ENCODE measurements around the gene ANK2. TPM values are rescaled to one million over a fixed set of nuclear protein-coding genes. Genes with fewer than 3 reads are reported as not detected.

Gene ANK2
- total RNA-seq, 4 donors from 2014 or later, result 27.4 to 142 (median 47.2) TPM

GRCh38 chr4:113289766-113290165 is 240.3 kb downstream of the ANK2 start:
- TF ChIP-seq CTCF (IDR thresholded peaks at IDR 0.05), result no peak
- no peak for TF ChIP-seq POLR2A (IDR thresholded peaks at IDR 0.05)
- no peak overlapping the region for H3K27ac ChIP-seq

GRCh38 chr4:113290666-113291065 is 241.2 kb downstream of the ANK2 start:
- Histone ChIP-seq H3K4me3 (no peak overlapping the region), H3K36me3 (no peaks in the 10 kb centered on the region), H3K27ac (peak overlapping the region in 1 of 2 donors; percentile 78), H3K27me3 (no peaks in the 10 kb centered on the region), H3K9me3 (no peaks in the 10 kb centered on the region), H3K4me1 (peaks cover 0 to 6% of the 10 kb centered on the region in 2 donors)
- intact Hi-C loops (cut with DNase I; ENCODE audit: low total_unique reads), result no loop called here
- DNase-seq, result no peak
- TF ChIP-seq POLR2A (IDR thresholded peaks at IDR 0.05), result no peak
- no peak for TF ChIP-seq CTCF (IDR thresholded peaks at IDR 0.05)

More at GRCh38 chr4:113289766-113290165, 240.3 kb downstream of the ANK2 start:
- intact Hi-C loops (cut with DNase I; ENCODE audit: low total_unique reads), result no loop called here
- Histone ChIP-seq H3K27me3 (no peaks in the 10 kb centered on the region), H3K4me1 (peaks cover 0 to 6% of the 10 kb centered on the region in 2 donors), H3K4me3 (no peak overlapping the region), H3K9me3 (no peaks in the 10 kb centered on the region), H3K36me3 (no peaks in the 10 kb centered on the region)
- no peak for DNase-seq

- no peak for TF ChIP-seq CTCF (IDR thresholded peaks at IDR 0.05)
- no peak for TF ChIP-seq POLR2A (IDR thresholded peaks at IDR 0.05)
These were observed 243.1 kb downstream of the ANK2 start for GRCh38 chr4:113292371-113293042.

GRCh38 chr4:113293043-113293560 is 243.6 kb downstream of the ANK2 start:
- DNase-seq, result peak in 1 of 2 donors; percentile 34
- Histone ChIP-seq H3K4me3 (peak overlapping the region; percentile 6 to 26), H3K27me3 (no peaks in the 10 kb centered on the region), H3K9me3 (no peaks in the 10 kb centered on the region), H3K27ac (peak overlapping the region; percentile 78 to 81), H3K4me1 (peaks cover 0 to 6% of the 10 kb centered on the region in 2 donors), H3K36me3 (no peaks in the 10 kb centered on the region)
- intact Hi-C loops (cut with DNase I; ENCODE audit: low total_unique reads), result no loop called here
- TF ChIP-seq CTCF (IDR thresholded peaks at IDR 0.05) (no peak), POLR2A (IDR thresholded peaks at IDR 0.05) (no peak)

More at GRCh38 chr4:113292371-113293042, 243.1 kb downstream of the ANK2 start:
- peak; percentile 34 to 52 for DNase-seq
- peak overlapping the region in 1 of 2 donors; percentile 26 for H3K4me3 ChIP-seq
- no peaks in the 10 kb centered on the region for H3K36me3 ChIP-seq
- H3K4me1 ChIP-seq, result peaks cover 0 to 6% of the 10 kb centered on the region in 2 donors
- H3K9me3 ChIP-seq, result no peaks in the 10 kb centered on the region
- H3K27me3 ChIP-seq, result no peaks in the 10 kb centered on the region
- H3K27ac ChIP-seq, result peak overlapping the region; percentile 78 to 81
- intact Hi-C loops (cut with DNase I; ENCODE audit: low total_unique reads), result no loop called here

GRCh38 chr4:113293674-113294073 is 244.2 kb downstream of the ANK2 start:
- peak overlapping the region; percentile 78 to 81 for H3K27ac ChIP-seq
- intact Hi-C loops (cut with DNase I; ENCODE audit: low total_unique reads), result no loop called here
- DNase-seq, result no peak

More at GRCh38 chr4:113293674-113294073, 244.2 kb downstream of the ANK2 start:
- no peaks in the 10 kb centered on the region for H3K27me3 ChIP-seq
- no peaks in the 10 kb centered on the region for H3K36me3 ChIP-seq
- H3K4me1 ChIP-seq, result peaks cover 0 to 6% of the 10 kb centered on the region in 2 donors
- H3K4me3 ChIP-seq, result peak overlapping the region; percentile 6 to 26
- no peaks in the 10 kb centered on the region for H3K9me3 ChIP-seq
- TF ChIP-seq CTCF (IDR thresholded peaks at IDR 0.05) (peak in 2 of 4 experiments; percentile 3 to 24), POLR2A (IDR thresholded peaks at IDR 0.05) (no peak)

Data from uterus (tissue), 4 donors.